OCI-LY7 (cell line): ENCODE results near the gene FHDC1.

ENCODE experiments used
- CTCF ChIP-seq: fragments of 200-600 bp; sonication (generic); conservative IDR thresholded peaks from 2 replicates; pipeline ENCODE4 v1.5.1; 2014; ENCODE audit warnings: mild to moderate bottlenecking, antibody characterized with exemption, low read length, moderate library complexity, mixed read lengths
- EZH2phosphoT487 ChIP-seq: fragments of 200-600 bp; sonication (generic); IDR thresholded peaks from 2 replicates; pipeline ENCODE4 v1.6.1; 2018; ENCODE audit warnings: low read depth, borderline replicate concordance, mild to moderate bottlenecking, mixed run types, antibody characterized with exemption, low read length, moderate library complexity, mixed read lengths

GRCh38 chr4:153025406-153025805 lies 89.3 kb downstream of the FHDC1 start:
- no peak for TF ChIP-seq EZH2phosphoT487
- no peak for TF ChIP-seq CTCF
